OCI-LY1 (cell line): Measurements from ENCODE around the gene LNP1.

Experiments
- H2AFZ ChIP-seq: fragments of 200-600 bp; sonication (generic), shearing (Covaris generic); 2 replicates; pipeline ENCODE4 v1.6.0; 2014; ENCODE audit warnings: antibody characterized with exemption, mild to moderate bottlenecking, low read length
- H3F3A ChIP-seq: fragments of 200-600 bp; sonication (generic), shearing (Covaris generic); 2 replicates; pipeline ENCODE4 v1.6.0; 2014; ENCODE audit warnings: mild to moderate bottlenecking, antibody characterized with exemption, low read length, moderate library complexity; ENCODE audit not compliant: insufficient read depth
- H3K27ac ChIP-seq: fragments of 200-600 bp; sonication (generic); 2 replicates; pipeline ENCODE4 v1.5.1; 2014; ENCODE audit warnings: low read length, mixed run types, mild to moderate bottlenecking, low read depth; ENCODE audit not compliant: poor library complexity, severe bottlenecking
- H3K27me3 ChIP-seq: fragments of 200-600 bp; sonication (generic); 2 replicates; pipeline ENCODE4 v1.6.0; 2014; ENCODE audit warnings: antibody characterized with exemption, mild to moderate bottlenecking, low read length, moderate library complexity; ENCODE audit not compliant: insufficient read depth
- H3K36me3 ChIP-seq: fragments of 200-600 bp; sonication (generic); 2 replicates; pipeline ENCODE4 v1.6.1; 2014; ENCODE audit warnings: mild to moderate bottlenecking, antibody characterized with exemption, low read length, moderate library complexity, mixed read lengths; ENCODE audit not compliant: insufficient read depth
- H3K4me1 ChIP-seq: fragments of 200-600 bp; sonication (generic); 2 replicates; pipeline ENCODE4 v1.5.1; 2014; ENCODE audit warnings: mild to moderate bottlenecking, low read length, moderate library complexity; ENCODE audit not compliant: insufficient read depth, severe bottlenecking
- H3K4me2 ChIP-seq: fragments of 200-600 bp; sonication (generic), shearing (Covaris generic); 2 replicates; pipeline ENCODE4 v1.6.1; 2014; ENCODE audit warnings: low read length
- H3K4me3 ChIP-seq: fragments of 200-600 bp; sonication (generic); 2 replicates; pipeline ENCODE4 v1.5.1; 2014; ENCODE audit warnings: low read length, low read depth, mild to moderate bottlenecking, mixed read lengths; ENCODE audit not compliant: poor library complexity, severe bottlenecking
- H3K79me2 ChIP-seq: fragments of 200-600 bp; shearing (Covaris generic); 2 replicates; pipeline ENCODE4 v1.6.1; 2016; ENCODE audit warnings: mixed run types, low read length, mixed read lengths; ENCODE audit not compliant: insufficient read depth
- H3K9ac ChIP-seq: fragments of 200-600 bp; sonication (generic), shearing (Covaris generic); 2 replicates; pipeline ENCODE4 v1.6.1; 2014; ENCODE audit warnings: mild to moderate bottlenecking, low read length, mixed read lengths
- H3K9me2 ChIP-seq: fragments of 200-600 bp; sonication (generic), shearing (Covaris generic); 2 replicates; pipeline ENCODE4 v1.6.1; 2014; ENCODE audit warnings: low read depth, mild to moderate bottlenecking, low read length, mixed read lengths
- H3K9me3 ChIP-seq: fragments of 200-600 bp; shearing (Covaris generic); 2 replicates; pipeline ENCODE4 v1.6.1; 2014; ENCODE audit warnings: low read length, mixed read lengths
- H4K20me1 ChIP-seq: fragments of 200-600 bp; sonication (generic), shearing (Covaris generic); 2 replicates; pipeline ENCODE4 v1.6.0; 2016; ENCODE audit warnings: mild to moderate bottlenecking, low read length; ENCODE audit not compliant: insufficient read depth
- CTCF ChIP-seq: fragments of 200-600 bp; sonication (generic), shearing (Covaris generic); IDR thresholded peaks from 2 replicates; pipeline ENCODE4 v1.5.1; 2017; ENCODE audit warnings: mild to moderate bottlenecking, antibody characterized with exemption, low read length, moderate library complexity, mixed read lengths
- EZH2 ChIP-seq: fragments of 200-600 bp; sonication (generic), shearing (Covaris generic); IDR thresholded peaks from 2 replicates; pipeline ENCODE4 v1.8.0; 2017; ENCODE audit warnings: borderline replicate concordance, mixed run types, mild to moderate bottlenecking, antibody characterized with exemption, low read length, moderate library complexity, mixed read lengths

The LNP1 gene

GRCh38 chr3:100374521-100374920 is 26.8 kb upstream of the LNP1 start:
- no peak overlapping the region for H3K4me2 ChIP-seq
- peaks cover 89% of the 10 kb centered on the region for H3K36me3 ChIP-seq
- H3K27me3 ChIP-seq: no peaks in the 10 kb centered on the region
- H4K20me1 ChIP-seq: no peaks in the 10 kb centered on the region
- H3K27ac ChIP-seq: no peak overlapping the region
- no peak overlapping the region for H2AFZ ChIP-seq
- H3K9me3 ChIP-seq: no peaks in the 10 kb centered on the region
- H3K9me2 ChIP-seq: no peaks in the 10 kb centered on the region
- no peaks in the 10 kb centered on the region for H3K4me1 ChIP-seq
- no peak overlapping the region for H3K4me3 ChIP-seq
- no peak overlapping the region for H3K9ac ChIP-seq
- H3K79me2 ChIP-seq: no peaks in the 10 kb centered on the region
- TF ChIP-seq CTCF (no peak), EZH2 (no peak)
- no peaks in the 10 kb centered on the region for H3F3A ChIP-seq

DNA sequence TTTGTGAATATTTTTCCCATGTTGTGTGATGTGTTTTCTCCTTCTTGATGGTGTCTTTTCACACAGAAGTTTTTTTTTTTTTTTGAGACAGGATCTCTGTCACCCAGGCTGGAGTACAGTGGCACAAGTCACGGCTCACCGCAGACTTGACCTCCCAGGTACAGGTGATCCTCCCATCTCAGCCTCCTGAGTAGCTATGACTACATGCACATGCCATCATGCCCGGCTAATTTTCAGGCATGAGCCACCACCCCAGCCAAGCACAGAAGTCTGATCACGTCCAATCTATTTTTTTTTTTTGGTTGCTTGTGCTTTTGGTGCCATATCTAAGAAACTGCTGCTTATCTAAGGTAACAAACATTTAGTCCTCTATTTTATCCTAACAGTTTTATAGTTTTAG is 25.0 kb upstream of the LNP1 start:
- TF ChIP-seq EZH2 (no peak), CTCF (no peak)
- Histone ChIP-seq H3K9me2 (no peaks in the 10 kb centered on the region), H2AFZ (no peak overlapping the region), H3K9ac (no peak overlapping the region), H3K4me2 (no peak overlapping the region), H3K36me3 (peaks cover 92% of the 10 kb centered on the region), H4K20me1 (no peaks in the 10 kb centered on the region), H3F3A (no peaks in the 10 kb centered on the region), H3K4me3 (no peak overlapping the region), H3K9me3 (no peaks in the 10 kb centered on the region), H3K27me3 (no peaks in the 10 kb centered on the region), H3K4me1 (no peaks in the 10 kb centered on the region), H3K27ac (no peak overlapping the region), H3K79me2 (no peaks in the 10 kb centered on the region)

- no peaks in the 10 kb centered on the region for H4K20me1 ChIP-seq
- peaks cover 34% of the 10 kb centered on the region for H3K79me2 ChIP-seq
- peaks cover 8% of the 10 kb centered on the region for H3K9me3 ChIP-seq
- H3K27ac ChIP-seq: no peak overlapping the region
- no peak overlapping the region for H3K4me3 ChIP-seq
- TF ChIP-seq CTCF (no peak), EZH2 (no peak)
- no peak overlapping the region for H2AFZ ChIP-seq
- no peaks in the 10 kb centered on the region for H3K4me1 ChIP-seq
- no peak overlapping the region for H3K9ac ChIP-seq
- peaks cover 97% of the 10 kb centered on the region for H3K36me3 ChIP-seq
- H3K4me2 ChIP-seq: no peak overlapping the region
- no peaks in the 10 kb centered on the region for H3K9me2 ChIP-seq
- H3K27me3 ChIP-seq: no peaks in the 10 kb centered on the region
- no peaks in the 10 kb centered on the region; the same call in 1 of the 2 replicates for H3F3A ChIP-seq
Observed at GRCh38 chr3:100384733-100385525, 16.4 kb upstream of the LNP1 start.
